SIG-M5 treated with dmso at 0.1 percent for 504 hours (cell line): ENCODE results near the gene RGPD3.
"Not testable (repeated sequence)": the region's sequence is repeated elsewhere in the genome, so short reads cannot be mapped to it uniquely, and the experiment has no call there.

ENCODE experiments used
- DNase-seq: peaks from one replicate; lab custom pipeline; 2025; ENCODE audit not compliant: unreplicated experiment; lab: John Stamatoyannopoulos, UW

RGPD3 gene

GRCh38 chr2:106486551-106487385, 18.6 kb upstream of the RGPD3 start, which contains the start of gene CD8B2:
Gene CD8B2 (plus strand): TSS chr2:106487364. CDS start chr2:106487427, 63 bp downstream.
- DNase-seq, result not testable (repeated sequence)

GRCh38 chr2:106479563-106479962, 11.3 kb upstream of the RGPD3 start:
- DNase-seq, result not testable (repeated sequence)

- not testable (repeated sequence) for DNase-seq
Observed at GRCh38 chr2:106477647-106478046, 9.4 kb upstream of the RGPD3 start.

GRCh38 chr2:106470658-106471057, 2.4 kb upstream of the RGPD3 start:
- DNase-seq, result not testable (repeated sequence)

GRCh38 chr2:106467516-106467915, 697 bp downstream of the RGPD3 start:
- DNase-seq, result not testable (repeated sequence)

GRCh38 chr2:106461882-106462281, 6.3 kb downstream of the RGPD3 start:
- not testable (repeated sequence) for DNase-seq

- DNase-seq, result not testable (repeated sequence)
Observed at GRCh38 chr2:106390680-106391079, 77.5 kb downstream of the RGPD3 start.

GRCh38 chr2:106388814-106389410, 79.3 kb downstream of the RGPD3 start:
- DNase-seq, result not testable (repeated sequence)

- not testable (repeated sequence) for DNase-seq
Observed at GRCh38 chr2:106384548-106384947, 83.7 kb downstream of the RGPD3 start.

GRCh38 chr2:106381867-106382266, 86.3 kb downstream of the RGPD3 start:
- DNase-seq, result not testable (repeated sequence)

- DNase-seq, result not testable (repeated sequence)
Observed at GRCh38 chr2:106379567-106379966, 88.6 kb downstream of the RGPD3 start.

GRCh38 chr2:106369182-106369581, 99.0 kb downstream of the RGPD3 start:
- not testable (repeated sequence) for DNase-seq

GRCh38 chr2:106366204-106366885, 101.9 kb downstream of the RGPD3 start:
- DNase-seq, result no peak

- DNase-seq, result no peak
Observed at GRCh38 chr2:106363791-106364190, 104.4 kb downstream of the RGPD3 start.

GRCh38 chr2:106362789-106363188, 105.4 kb downstream of the RGPD3 start:
- DNase-seq, result no peak

GRCh38 chr2:106359512-106359911, 108.7 kb downstream of the RGPD3 start:
- DNase-seq, result no peak

- no peak for DNase-seq
Observed at GRCh38 chr2:106358521-106358920, 109.7 kb downstream of the RGPD3 start.

- DNase-seq, result no peak
Observed at GRCh38 chr2:106358081-106358480, 110.1 kb downstream of the RGPD3 start.

- DNase-seq, result no peak
Observed at GRCh38 chr2:106356291-106356690, 111.9 kb downstream of the RGPD3 start.

GRCh38 chr2:106353676-106354075, 114.5 kb downstream of the RGPD3 start:
- no peak for DNase-seq

GRCh38 chr2:106350980-106351379, 117.2 kb downstream of the RGPD3 start:
- no peak for DNase-seq

GRCh38 chr2:106344302-106344701, 123.9 kb downstream of the RGPD3 start:
- no peak for DNase-seq
